HepG2 (cell line): ENCODE results near the gene DPM2. TPM values are rescaled to one million over a fixed set of nuclear protein-coding genes. Genes with fewer than 3 reads are reported as not detected.

Source experiments
- BRF2 ChIP-seq: sonication (generic); formaldehyde crosslinking; IDR thresholded peaks from 2 replicates; pipeline ENCODE4 v1.8.1; 2022; ENCODE audit warnings: mild to moderate bottlenecking, missing genetic modification reagents
- HES4 ChIP-seq: sonication (generic); formaldehyde crosslinking; IDR thresholded peaks from 2 replicates; pipeline ENCODE4 v1.9.0; 2021; ENCODE audit warnings: mild to moderate bottlenecking, missing genetic modification reagents, borderline replicate concordance
- ISX ChIP-seq: sonication (generic); formaldehyde crosslinking; conservative IDR thresholded peaks from 2 replicates; pipeline ENCODE4 v1.5.0; 2020; ENCODE audit warnings: missing genetic modification reagents
- MAFK ChIP-seq, 2 experiments: IDR thresholded peaks in 1 of 2; conservative IDR thresholded peaks in 1 of 2; 2 replicates each; pipeline ENCODE4 v1.6.1; 2011; ENCODE audit warnings: improper control_type of control experiment in 2 of 2, low read length in 2 of 2
- MYNN ChIP-seq: sonication (generic); formaldehyde crosslinking; IDR thresholded peaks from 2 replicates; pipeline ENCODE4 v1.4.0; 2020; ENCODE audit warnings: mild to moderate bottlenecking, low read depth, missing genetic modification reagents
- RFX5 ChIP-seq: IDR thresholded peaks from 2 replicates; pipeline ENCODE4 v1.6.1; 2011; ENCODE audit warnings: low read depth, low read length, improper control_type of control experiment
- TRAFD1 ChIP-seq: sonication (generic); formaldehyde crosslinking; IDR thresholded peaks from 2 replicates; pipeline ENCODE4 v1.5.1; 2020; ENCODE audit warnings: missing genetic modification reagents, mild to moderate bottlenecking, borderline replicate concordance
- ZNF772 ChIP-seq: sonication (generic); formaldehyde crosslinking; IDR thresholded peaks from 2 replicates; pipeline ENCODE4 v1.5.0; 2020; ENCODE audit warnings: mild to moderate bottlenecking, missing genetic modification reagents
- ZNF784 ChIP-seq: sonication (generic); formaldehyde crosslinking; IDR thresholded peaks from 2 replicates; pipeline ENCODE4 v1.5.1; 2020; ENCODE audit warnings: missing genetic modification reagents, mild to moderate bottlenecking, borderline replicate concordance
- polyA plus RNA-seq, 8 experiments: library from polyadenylated mRNA; depleted of rRNA in 3 of 8; stranded (reverse) in 7 of 8; unstranded in 1 of 8; fragments of >200 nt; fragmentation: Illumina TruSeq in 4 of 8; extraction: Trizol in 4 of 8; gene quantifications; 2 replicates each; pipeline versions ENCODE4 v1.2.1 to v1.2.3, GENCODE V29; 2011 to 2016; ENCODE audit warnings: low read depth in 4 of 8, missing spikeins in 1 of 8, mixed read lengths in 1 of 8; ENCODE audit not compliant: insufficient read depth in 1 of 8
- total RNA-seq, 5 experiments: library from RNA; depleted of rRNA; stranded (reverse); fragments of >200 nt; fragmentation: Illumina TruSeq; extraction: Trizol; gene quantifications; 2 replicates each; pipeline ENCODE4 v1.2.3, GENCODE V29; 2016; ENCODE audit warnings: low read depth in 1 of 5
- TF ChIP-seq, protein P1 (sequence below): sonication (generic); formaldehyde crosslinking; conservative IDR thresholded peaks from 2 replicates; pipeline ENCODE4 v1.8.1; 2023; ENCODE audit warnings: missing genetic modification reagents
- TF ChIP-seq, protein P2 (sequence below): sonication (generic); formaldehyde crosslinking; IDR thresholded peaks from 2 replicates; pipeline ENCODE4 v1.8.0; 2022; ENCODE audit warnings: mild to moderate bottlenecking, missing genetic modification reagents, moderate library complexity
- TF ChIP-seq, protein P3 (sequence below): sonication (generic); formaldehyde crosslinking; IDR thresholded peaks from 2 replicates; pipeline ENCODE4 v1.5.0; 2020; ENCODE audit warnings: mild to moderate bottlenecking, missing genetic modification reagents, borderline replicate concordance

DPM2 gene
- total and polyA plus RNA-seq, 2 of the 13 experiments (the other 11 are each of a cell fraction or from before 2014, with no cell fraction given): 24.8 to 35.3 TPM

DNA sequence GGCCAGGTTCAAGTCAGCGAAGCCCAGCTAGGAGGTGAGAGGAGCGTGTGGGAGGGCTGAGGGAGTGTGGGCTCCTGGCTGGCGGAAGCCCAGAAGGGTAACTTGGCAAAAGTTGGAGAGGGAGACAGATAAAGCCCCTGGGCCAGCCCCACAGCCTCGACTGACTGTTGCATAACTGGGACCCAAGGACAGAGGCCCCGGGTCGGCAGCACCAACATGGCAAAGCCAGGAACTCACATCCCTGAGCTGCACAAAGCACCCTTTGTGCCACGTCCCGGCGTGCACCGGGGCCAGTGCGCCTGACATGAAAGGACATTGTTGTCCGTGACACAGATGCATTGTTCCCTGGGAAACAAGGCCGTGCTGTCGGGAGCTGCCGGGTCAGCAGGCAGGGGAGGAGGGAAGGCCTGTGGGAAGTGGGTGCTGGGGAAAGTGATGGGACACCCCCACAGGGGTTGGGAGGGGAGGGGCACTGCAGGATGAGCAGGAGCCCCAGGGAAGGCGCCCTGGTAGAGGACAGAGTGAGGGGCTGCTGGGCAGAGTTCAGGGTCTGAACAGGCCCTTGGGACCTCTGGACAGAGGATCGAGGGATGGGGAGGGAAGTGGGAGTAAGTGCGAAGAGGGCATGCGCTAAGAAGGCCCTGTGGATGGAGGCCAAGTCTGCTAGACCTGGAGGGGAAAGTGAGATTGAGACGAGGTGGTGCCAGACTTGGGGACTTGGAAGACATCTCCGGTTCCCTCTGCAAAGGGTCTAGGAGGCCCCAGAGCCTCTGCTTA is 13.0 kb upstream of the DPM2 start (continued):
- peak; percentile 82 for TF ChIP-seq ZNF772
- TF ChIP-seq, protein P1, sequence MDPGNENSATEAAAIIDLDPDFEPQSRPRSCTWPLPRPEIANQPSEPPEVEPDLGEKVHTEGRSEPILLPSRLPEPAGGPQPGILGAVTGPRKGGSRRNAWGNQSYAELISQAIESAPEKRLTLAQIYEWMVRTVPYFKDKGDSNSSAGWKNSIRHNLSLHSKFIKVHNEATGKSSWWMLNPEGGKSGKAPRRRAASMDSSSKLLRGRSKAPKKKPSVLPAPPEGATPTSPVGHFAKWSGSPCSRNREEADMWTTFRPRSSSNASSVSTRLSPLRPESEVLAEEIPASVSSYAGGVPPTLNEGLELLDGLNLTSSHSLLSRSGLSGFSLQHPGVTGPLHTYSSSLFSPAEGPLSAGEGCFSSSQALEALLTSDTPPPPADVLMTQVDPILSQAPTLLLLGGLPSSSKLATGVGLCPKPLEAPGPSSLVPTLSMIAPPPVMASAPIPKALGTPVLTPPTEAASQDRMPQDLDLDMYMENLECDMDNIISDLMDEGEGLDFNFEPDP (CRISPR knock-in tag): no peak
- TF ChIP-seq BRF2 (CRISPR knock-in tag): no peak
- TF ChIP-seq, protein P2, sequence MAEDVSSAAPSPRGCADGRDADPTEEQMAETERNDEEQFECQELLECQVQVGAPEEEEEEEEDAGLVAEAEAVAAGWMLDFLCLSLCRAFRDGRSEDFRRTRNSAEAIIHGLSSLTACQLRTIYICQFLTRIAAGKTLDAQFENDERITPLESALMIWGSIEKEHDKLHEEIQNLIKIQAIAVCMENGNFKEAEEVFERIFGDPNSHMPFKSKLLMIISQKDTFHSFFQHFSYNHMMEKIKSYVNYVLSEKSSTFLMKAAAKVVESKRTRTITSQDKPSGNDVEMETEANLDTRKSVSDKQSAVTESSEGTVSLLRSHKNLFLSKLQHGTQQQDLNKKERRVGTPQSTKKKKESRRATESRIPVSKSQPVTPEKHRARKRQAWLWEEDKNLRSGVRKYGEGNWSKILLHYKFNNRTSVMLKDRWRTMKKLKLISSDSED (CRISPR knock-in tag): no peak
- TF ChIP-seq MAFK (conservative IDR thresholded peaks at IDR 0.05 in 1 of 2, IDR thresholded peaks at IDR 0.05 in 1 of 2; ENCODE audit: low read length in 2 of 2): no peak; a peak in 1 of 4 replicates
- no peak for TF ChIP-seq HES4
- no peak for TF ChIP-seq RFX5
- no peak; the same call in 1 of the 2 replicates for TF ChIP-seq TRAFD1 (CRISPR knock-in tag)
- TF ChIP-seq, protein P3, sequence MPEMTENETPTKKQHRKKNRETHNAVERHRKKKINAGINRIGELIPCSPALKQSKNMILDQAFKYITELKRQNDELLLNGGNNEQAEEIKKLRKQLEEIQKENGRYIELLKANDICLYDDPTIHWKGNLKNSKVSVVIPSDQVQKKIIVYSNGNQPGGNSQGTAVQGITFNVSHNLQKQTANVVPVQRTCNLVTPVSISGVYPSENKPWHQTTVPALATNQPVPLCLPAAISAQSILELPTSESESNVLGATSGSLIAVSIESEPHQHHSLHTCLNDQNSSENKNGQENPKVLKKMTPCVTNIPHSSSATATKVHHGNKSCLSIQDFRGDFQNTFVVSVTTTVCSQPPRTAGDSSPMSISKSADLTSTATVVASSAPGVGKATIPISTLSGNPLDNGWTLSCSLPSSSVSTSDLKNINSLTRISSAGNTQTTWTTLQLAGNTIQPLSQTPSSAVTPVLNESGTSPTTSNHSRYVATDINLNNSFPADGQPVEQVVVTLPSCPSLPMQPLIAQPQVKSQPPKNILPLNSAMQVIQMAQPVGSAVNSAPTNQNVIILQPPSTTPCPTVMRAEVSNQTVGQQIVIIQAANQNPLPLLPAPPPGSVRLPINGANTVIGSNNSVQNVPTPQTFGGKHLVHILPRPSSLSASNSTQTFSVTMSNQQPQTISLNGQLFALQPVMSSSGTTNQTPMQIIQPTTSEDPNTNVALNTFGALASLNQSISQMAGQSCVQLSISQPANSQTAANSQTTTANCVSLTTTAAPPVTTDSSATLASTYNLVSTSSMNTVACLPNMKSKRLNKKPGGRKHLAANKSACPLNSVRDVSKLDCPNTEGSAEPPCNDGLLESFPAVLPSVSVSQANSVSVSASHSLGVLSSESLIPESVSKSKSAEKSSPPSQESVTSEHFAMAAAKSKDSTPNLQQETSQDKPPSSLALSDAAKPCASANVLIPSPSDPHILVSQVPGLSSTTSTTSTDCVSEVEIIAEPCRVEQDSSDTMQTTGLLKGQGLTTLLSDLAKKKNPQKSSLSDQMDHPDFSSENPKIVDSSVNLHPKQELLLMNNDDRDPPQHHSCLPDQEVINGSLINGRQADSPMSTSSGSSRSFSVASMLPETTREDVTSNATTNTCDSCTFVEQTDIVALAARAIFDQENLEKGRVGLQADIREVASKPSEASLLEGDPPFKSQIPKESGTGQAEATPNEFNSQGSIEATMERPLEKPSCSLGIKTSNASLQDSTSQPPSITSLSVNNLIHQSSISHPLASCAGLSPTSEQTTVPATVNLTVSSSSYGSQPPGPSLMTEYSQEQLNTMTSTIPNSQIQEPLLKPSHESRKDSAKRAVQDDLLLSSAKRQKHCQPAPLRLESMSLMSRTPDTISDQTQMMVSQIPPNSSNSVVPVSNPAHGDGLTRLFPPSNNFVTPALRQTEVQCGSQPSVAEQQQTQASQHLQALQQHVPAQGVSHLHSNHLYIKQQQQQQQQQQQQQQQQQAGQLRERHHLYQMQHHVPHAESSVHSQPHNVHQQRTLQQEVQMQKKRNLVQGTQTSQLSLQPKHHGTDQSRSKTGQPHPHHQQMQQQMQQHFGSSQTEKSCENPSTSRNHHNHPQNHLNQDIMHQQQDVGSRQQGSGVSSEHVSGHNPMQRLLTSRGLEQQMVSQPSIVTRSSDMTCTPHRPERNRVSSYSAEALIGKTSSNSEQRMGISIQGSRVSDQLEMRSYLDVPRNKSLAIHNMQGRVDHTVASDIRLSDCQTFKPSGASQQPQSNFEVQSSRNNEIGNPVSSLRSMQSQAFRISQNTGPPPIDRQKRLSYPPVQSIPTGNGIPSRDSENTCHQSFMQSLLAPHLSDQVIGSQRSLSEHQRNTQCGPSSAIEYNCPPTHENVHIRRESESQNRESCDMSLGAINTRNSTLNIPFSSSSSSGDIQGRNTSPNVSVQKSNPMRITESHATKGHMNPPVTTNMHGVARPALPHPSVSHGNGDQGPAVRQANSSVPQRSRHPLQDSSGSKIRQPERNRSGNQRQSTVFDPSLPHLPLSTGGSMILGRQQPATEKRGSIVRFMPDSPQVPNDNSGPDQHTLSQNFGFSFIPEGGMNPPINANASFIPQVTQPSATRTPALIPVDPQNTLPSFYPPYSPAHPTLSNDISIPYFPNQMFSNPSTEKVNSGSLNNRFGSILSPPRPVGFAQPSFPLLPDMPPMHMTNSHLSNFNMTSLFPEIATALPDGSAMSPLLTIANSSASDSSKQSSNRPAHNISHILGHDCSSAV (CRISPR knock-in tag): no peak
- TF ChIP-seq ISX (CRISPR knock-in tag): no peak
- TF ChIP-seq ZNF784 (CRISPR knock-in tag): peak; percentile 76
- TF ChIP-seq MYNN (CRISPR knock-in tag): no peak
